Stimulated activated CD8-positive, alpha-beta memory T cell treated with anti-CD3 and anti-CD28 coated beads, Interleukin-2, amount 100 ng/mL, for 1 hour (primary cell): ENCODE data around the gene SERGEF.

Experiments
- DNase-seq, 2 donors: peaks; one replicate each; pipeline ENCODE4 v3.0.0-alpha.2; 2020; ENCODE audit warnings: low read depth in 2 of 2

The SERGEF gene

GRCh38 chr11:17750013-17750800 is 262.6 kb downstream of the SERGEF start:
- no peak for DNase-seq

- no peak for DNase-seq
Measured at GRCh38 chr11:17748761-17749721, 263.8 kb downstream of the SERGEF start.

- DNase-seq = no peak
Measured at GRCh38 chr11:17748044-17748443, 264.8 kb downstream of the SERGEF start.

GRCh38 chr11:17747131-17747955 is 265.5 kb downstream of the SERGEF start:
- no peak for DNase-seq

- DNase-seq = no peak
Measured at GRCh38 chr11:17746096-17746495, 266.8 kb downstream of the SERGEF start.

- no peak for DNase-seq
Measured at GRCh38 chr11:17745023-17745772, 267.6 kb downstream of the SERGEF start.

DNA sequence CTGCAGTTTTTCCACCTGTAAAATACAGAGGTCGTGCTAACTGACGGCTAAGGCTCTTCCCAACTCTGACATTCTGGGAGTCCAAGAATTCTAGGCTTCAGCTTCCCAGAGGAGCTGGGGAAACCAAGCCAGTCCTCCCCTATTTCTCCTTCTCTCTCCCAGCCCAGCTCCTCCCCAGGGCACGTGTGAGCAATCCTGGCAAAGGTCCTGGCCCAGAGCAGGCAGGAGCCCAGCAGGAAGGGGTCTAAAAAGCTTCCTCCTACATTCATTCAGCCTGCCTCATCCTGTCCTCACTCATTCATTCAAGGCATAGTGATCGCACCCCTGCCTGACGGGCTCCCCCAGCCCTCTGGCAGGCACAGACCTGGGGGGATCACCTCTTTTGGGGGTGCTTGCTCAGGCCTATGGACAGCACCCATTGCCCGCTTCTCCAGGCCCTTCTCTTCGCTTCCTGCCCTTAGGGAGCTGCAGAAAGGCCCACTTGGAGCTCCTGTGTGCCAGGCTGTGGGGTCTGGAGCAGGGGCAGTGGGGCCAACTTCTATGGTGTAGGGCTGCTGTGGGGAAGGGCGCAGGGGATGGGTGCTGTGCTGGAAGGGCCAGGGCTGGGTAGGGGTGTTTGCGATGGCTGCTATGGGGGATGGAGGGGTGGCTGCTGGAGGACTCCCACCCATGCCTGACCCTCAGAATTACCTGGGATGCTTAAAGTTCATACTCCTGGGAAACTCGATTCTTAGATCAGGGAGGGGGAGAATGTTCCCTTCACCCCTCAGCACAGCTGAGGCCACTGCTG is 268.5 kb downstream of the SERGEF start:
- DNase-seq = no peak

- DNase-seq = no peak
Measured at GRCh38 chr11:17743808-17744119, 269.1 kb downstream of the SERGEF start.

DNA sequence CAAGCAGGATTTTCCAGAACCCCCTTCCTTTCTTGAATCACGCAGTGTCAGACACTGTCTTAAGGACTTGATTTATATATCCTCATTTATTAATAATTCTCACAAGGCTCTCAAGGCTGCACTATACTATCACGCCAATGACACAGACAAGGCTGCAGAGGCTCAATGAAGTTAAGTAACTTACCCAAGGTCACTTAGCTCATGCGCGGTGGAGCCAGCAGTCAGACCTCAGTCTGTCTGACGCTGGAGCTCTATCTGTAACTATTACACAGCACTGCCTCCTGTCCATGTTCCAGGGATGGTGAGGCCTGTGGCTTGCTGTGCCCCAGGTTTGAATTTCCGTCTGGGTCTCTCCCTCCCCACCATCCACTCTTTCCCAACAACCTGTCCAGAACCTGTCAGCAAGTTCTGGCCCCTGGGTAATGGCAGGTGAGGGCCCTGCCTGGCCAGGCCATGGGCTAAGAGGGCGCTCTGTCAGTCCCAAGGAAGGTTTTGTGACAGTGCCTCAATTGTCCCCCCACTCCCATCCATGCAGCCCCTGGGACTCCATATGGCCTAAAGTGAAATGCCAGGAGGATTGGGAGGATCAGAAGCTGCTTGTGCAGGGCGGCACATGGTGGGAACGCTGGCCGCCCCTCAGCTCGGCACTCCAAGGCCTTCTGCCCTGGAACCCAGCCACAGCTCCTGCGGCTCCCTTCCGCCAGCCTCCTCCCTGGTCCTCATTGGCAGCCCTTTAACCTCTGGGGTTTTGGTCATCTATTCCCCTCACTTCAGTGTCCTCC is 269.6 kb downstream of the SERGEF start:
- no peak for DNase-seq

GRCh38 chr11:17742019-17742418 is 270.8 kb downstream of the SERGEF start:
- no peak for DNase-seq

DNA sequence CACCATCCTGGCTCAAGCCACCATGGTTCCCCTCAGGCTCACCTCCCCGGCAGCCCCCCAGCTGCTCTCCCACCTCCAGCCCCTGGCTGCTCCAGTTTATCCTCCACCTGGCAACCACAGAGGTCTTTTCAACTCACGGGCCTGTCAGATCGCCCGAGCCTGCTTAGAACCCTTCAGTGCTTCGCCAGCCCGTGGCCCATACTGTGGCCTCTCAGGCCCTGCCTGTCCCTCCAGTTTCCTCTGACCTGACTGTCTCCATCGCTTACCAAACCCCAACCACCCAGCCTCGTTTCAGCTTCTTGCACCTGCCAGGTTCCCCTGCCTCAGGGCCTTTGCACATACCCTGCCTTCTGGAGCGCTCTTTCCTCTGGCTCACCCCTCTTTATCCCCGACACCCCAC is 271.4 kb downstream of the SERGEF start:
- no peak for DNase-seq

GRCh38 chr11:17740649-17741235 is 272.1 kb downstream of the SERGEF start:
- no peak for DNase-seq

DNA sequence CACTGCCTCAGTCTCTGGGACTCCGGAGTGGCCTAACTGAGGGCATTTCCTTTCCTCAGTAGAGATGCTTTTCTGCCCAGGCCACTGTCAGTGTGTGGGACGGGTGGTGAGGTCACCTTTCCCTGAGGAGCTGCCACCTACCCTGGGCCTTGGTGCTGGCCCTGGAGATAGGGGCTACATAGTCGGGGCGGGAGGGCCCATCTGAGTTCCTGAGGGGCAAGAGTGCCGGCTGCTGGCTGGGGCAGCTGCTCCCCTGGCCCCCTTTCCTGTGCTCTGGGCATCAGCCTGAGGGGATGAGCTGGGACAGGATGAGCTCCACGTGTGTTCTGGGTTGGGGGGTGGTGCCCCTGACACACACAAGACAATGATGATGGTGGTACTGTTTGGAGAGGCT is 272.9 kb downstream of the SERGEF start:
- no peak for DNase-seq

DNA sequence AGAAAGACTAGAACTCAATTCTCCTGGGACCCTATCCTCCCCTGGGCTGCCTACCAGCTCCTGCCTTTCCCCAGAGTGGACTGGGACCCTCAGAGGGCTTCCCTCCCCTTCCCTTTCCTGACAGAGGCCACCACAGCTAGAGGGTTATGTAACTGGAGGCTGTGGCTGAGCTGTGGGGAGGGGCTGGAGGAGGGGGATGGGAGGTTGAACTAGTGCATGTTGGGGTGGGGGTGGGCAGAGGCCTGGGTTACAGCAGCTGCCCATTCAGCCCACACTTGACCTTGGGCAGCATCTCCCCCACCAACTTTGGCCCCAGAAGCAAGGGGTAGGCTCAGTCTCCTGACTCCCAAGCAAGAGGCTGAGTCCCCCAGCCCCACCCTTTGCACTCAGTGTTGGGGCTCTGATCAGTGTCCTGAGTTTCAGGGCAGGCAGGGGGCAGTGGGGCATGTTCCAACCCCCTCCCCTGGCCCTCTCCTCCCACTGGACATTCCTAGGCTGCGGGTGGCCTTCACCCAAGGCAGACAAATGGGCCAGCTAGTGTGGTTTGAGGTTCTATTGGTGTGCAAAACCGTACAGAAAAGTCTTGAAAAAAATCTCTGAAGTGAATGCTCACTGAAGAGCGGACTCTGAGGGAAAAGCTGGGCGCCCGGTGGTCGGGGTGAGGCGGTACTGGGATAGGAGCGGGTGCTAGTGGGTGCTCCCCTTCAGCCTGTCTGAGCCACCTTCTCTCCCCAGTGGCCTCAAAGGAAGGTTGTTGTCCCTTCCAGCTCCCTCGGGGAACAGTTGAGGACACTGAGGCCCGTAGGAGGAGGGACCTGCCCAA is 274.5 kb downstream of the SERGEF start:
- DNase-seq = no peak
